ENCODE measurements around the gene ADAM10.
"Not testable (repeated sequence)": the region's sequence is repeated elsewhere in the genome, so short reads cannot be mapped to it uniquely, and the experiment has no call there.

Gene ADAM10

GRCh38 chr15:58669108-58669507, 80.4 kb downstream of the ADAM10 start:
- DNase-seq, result no peak

DNA sequence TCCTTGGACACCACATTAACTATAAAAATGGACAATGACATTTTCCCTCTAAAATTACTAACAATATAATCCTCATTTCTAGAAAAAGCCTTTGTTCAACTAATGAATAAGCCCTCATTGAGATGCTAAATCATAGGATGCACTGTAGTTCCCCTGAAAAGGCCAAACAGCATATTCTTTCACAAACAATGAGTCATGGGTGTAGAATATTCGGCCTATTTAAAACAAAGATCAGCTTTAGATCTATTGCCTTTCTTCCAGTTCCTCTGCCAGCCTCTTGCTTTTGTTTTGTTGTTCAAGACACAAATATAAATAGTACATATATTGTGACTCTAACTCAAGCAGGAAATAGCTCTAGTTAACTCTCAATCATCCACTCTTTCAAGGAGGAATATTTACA, 82.5 kb downstream of the ADAM10 start:
- DNase-seq, result no peak

DNA sequence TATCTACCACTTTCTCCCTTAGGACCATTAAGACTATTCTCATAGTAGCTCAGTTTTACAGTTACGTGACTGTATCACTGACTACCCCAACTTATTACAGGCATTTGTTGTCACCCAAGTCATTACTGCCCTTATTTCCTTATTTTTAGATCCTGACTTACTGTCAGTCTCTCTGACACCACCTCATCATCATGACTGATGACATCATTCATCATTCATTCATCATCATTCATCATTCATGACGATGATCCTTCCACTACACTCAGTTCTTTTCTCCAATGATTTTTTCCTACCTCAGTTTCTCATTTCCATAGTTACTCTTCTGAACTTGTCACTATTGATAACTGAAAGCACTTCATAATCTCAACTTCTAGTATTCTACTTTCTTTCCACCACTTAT, 83.8 kb downstream of the ADAM10 start:
- DNase-seq, result no peak

DNA sequence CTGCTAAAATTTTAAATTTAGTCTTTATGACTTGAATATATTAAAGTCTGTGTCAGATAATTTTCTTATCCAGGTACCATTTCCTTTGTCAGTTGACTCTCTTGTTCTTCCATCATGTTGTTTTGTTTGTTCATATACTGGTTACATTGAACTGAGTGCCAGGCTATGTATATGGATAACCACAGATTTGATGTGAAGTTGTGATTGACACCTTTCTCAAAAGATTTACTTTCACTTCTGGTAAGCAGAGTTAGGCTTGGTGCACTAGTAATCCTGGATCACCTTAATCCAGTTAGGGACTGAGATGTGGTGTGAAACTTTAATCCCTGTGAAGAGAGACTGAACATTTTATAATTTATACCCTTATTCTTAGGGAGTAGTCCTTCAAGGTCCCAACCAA, 99.4 kb downstream of the ADAM10 start:
- no peak for DNase-seq

DNA sequence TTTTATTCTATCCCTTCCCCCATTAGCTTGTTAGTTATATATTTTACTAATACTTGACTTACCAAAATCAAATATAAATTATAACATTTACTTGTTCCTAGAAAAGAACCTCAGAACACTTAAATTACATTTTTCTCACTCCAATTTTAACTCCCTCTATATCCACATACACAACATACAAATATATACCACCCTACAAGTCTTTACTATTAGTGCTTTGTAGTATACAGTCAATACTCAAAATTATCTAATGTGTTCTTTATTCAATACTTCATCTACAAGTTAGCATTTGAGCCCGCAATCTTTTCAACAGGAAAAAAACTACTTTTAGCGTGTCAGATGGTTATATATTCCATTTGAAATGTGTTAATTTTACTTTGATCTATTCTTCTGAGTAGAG, 100.3 kb downstream of the ADAM10 start:
- no peak for DNase-seq

DNA sequence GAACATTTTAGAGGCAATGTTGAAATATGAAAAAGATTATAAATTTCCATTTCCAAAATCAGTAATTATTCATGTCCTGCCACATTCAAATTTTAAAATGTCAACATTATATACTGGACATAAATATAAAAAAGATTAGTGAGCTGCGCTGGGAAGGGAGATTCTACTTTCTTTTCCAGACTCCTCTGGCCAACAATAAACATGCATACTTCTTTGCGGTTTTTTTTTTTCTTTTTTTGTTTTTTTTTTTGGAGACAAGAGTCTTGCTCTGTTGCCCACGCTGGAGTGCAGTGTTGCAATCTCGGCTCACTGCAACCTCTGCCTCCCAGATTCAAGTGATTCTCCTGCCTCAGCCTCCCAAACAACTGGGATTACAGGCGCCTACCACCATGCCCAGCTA, 105.5 kb downstream of the ADAM10 start:
- no peak for DNase-seq

- DNase-seq, result no peak
These were observed 107.8 kb downstream of the ADAM10 start for GRCh38 chr15:58641660-58642059.

GRCh38 chr15:58639992-58640391, 109.5 kb downstream of the ADAM10 start:
- DNase-seq, result no peak

DNA sequence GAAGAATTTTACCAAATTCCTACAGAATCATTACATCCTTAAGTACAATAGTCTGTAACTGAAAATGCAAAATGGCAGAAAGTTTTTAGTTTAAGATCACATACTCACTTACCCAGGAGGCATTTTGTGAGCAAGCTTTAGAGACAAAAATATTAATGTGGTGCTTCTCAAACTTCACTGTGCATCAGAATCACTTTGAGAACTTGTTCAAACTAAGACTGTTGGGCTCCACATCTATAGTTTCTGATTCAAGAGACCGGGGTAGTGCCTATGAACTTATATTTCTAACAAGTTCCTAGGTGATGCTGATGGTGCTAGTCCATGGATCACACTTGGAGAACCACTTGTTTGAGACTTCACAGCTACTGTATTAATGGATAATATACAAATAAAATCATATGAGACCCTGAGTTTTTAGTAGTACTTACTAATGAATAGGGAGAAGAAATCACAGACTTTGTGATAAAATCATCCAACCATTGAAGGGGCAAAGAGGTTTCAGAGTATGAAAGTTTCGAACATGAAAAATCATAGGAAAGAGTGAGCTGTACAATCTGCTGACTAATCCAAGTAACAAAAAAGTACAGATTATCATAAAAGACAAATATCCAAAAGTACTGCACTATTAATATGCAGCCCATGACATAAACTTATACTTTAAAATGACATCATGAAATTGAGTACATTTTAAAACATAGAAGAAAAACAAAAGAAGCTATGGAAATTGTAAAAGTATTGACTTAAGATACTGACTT, 110.3 kb downstream of the ADAM10 start:
- DNase-seq, result no peak

GRCh38 chr15:58632789-58633188, 116.7 kb downstream of the ADAM10 start:
- no peak for DNase-seq

GRCh38 chr15:58631319-58631718, 118.2 kb downstream of the ADAM10 start:
- DNase-seq, result no peak

- DNase-seq, result no peak
These were observed 119.9 kb downstream of the ADAM10 start for GRCh38 chr15:58629625-58630024.

DNA sequence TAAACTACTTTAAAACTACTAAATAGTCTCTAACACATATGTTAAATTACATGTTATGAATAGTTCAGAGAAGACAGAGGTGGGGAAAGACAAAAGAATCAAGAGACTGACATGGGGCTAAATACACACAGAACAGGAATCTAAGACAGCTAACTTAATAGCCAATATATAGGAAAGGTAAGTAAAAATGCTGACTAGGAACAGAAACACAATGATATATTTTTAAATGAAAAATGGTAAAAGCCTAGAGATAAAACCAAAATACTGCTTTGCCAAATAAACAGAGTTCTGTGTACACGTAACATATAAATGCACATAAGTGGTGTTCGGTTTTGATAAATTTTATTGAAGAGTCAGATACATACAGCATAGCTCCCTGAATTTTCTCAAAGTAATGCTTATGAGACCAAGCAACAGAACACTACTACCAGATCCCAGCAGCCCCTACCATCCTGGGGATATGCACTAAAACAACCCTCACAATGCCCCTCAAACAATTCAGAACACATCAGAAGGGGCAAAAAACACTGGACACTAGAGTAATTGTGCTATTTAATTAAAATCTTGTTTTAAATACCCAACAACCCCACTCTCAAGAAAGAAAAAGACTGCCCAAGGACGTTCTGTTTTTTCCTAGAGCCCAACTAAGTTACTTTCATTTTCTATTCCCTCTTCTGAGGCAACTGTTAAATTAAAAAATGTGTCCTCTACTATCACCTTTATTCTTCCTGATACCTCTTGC, 121.1 kb downstream of the ADAM10 start:
- DNase-seq, result no peak

DNA sequence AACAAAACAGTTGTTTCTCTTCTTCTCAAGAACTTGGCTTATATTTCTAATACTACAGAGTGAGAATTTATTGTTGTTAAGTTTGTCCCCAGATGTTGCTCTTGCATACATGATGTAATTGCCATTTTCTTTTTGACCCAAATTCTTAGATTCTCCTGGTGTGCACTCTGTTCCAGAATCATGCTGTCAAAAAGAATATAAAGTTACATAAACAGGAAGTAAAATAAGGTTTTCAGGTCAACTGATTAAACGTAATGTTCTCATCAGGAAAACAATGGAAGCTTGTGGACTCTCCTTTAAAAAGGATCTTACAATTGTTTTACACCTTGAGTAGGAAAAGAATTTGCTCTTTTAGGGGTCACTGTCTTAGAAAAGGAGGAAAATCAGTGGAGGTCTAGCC, 121.8 kb downstream of the ADAM10 start:
- DNase-seq, result no peak

GRCh38 chr15:58627046-58627445, 122.5 kb downstream of the ADAM10 start:
- DNase-seq, result no peak

DNA sequence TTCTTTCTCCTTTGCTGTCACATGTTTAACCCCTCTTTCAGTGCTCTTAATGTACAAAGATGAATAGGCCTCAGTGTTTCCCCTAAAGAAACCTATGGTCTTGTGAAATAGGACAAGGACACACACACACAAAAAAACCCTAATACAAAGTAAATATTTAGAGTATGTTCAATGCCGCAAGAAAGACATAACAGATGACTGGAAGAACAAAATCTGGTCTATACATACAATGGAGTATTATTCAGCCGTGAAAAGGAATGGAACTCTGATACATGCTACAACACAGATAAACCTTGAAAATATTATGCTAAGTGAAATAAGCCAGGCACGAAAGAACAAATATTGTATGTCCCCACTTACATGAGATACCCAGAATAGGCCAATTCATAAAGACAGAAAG, 123.1 kb downstream of the ADAM10 start:
- DNase-seq, result no peak

GRCh38 chr15:58622877-58623276, 126.6 kb downstream of the ADAM10 start:
- DNase-seq, result no peak

DNA sequence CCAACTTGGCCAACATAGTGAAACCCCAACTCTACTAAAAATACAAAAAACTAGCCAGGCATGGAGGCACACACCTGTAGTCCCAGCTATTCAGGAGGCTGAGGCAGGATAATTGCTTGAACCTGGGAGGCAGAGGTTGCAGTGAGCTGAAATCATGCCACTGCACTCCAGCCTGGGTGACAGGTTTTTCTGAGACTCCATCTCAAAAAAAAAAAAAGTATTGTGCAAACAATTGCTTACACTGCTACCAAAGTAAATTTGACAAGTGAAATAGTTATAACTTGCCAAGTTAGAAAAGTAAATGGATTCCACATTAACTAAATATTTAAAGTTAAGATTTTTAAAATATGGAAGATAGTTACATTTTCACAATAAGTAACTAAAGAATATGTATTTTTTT, 129.2 kb downstream of the ADAM10 start:
- DNase-seq, result not testable (repeated sequence)

GRCh38 chr15:58616171-58616570, 133.3 kb downstream of the ADAM10 start:
- no peak for DNase-seq

DNA sequence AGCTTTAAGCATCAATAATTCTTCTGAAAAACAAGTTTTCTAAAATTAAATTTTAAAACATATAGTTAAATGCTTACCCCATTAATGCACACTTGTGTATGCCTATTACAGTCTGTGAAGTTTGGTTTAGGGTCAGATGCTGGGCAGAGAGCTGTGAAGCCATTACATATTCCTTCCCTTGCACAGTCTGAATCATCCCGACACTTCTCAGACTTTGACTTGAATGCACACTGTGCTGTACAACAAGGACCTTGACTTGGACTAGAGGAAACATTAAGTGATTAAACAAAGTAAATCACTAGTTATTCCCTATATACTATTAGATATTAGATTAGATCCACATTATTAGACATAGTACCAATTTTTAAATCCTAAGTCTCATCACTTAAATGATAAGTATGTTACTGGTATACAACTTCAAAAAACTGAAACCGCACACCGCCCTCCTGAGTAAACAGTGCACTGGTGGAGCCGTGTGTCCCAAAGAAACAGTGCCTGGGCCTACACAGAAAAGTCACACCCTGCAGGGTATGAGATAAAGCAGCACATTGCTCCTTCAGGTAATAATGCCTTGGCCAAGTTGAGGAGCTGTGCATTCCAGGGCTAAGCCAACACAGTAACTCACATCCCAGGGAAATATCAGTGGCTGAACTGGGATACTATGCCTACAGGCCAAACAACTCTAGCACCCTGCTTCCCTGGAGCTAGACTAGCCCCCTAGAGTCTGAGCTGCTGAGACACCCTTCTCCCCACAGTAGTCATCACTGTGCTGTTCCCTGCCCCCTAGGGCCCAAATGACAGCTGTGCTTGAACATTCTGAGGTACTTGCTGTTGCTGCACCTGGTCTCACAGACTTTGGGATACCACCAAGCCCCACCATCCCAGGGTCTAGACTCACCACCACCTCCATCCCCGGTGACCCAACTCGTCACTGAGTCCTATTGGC, 137.5 kb downstream of the ADAM10 start:
- DNase-seq, result no peak

DNA sequence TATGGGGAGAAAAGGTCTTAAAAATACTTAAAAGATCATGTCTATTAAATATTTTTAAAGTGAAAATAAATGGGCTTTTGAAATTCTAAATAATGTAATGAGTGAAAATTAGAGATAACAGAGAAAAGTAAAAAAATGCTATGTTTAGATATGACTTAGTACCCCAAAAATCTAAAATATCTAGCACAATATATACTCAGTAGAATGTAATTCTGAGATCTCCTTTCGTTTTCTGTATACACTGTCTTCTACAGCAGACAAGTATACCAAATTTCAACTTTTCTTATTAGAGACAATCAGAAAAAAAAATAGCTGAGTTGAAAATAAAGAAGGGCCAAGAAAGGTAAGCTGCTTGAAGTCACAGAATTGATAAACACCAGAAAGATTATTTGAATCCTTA, 140.8 kb downstream of the ADAM10 start:
- no peak for DNase-seq

DNA sequence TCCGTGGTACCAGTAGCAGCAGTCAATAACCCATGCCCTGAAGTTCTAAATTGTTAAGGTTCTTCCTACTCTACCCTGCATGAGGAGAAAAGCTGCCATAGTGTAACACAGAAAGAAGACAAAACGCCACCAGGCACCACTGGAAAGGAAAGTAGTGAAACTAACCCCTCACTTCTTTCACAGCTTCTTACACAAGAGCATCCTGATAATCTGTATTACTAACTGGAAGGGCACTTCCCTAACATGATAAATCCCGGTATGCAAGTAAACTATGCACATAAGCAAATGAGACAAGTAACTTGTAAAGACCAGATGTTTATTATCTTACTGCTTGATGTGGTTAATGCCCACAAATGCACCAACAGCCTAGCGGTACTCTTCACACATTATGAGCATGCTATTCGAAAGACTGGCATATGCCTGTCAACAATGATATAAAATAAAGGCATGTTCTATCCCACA, 141.3 kb downstream of the ADAM10 start:
- DNase-seq, result no peak

- no peak for DNase-seq
These were observed 142.9 kb downstream of the ADAM10 start for GRCh38 chr15:58606577-58607080.
